Raji (cell line): ENCODE data around the gene APBB2.

Experiments used
- POLR2A ChIP-seq: IDR thresholded peaks from 2 replicates; pipeline ENCODE4 v1.6.1; 2011; ENCODE audit warnings: low read depth, low read length, control low read depth; ENCODE audit not compliant: insufficient read depth

APBB2 gene

GRCh38 chr4:41205854-41206460 lies 8.4 kb downstream of the APBB2 start:
- no peak for TF ChIP-seq POLR2A

GRCh38 chr4:41205130-41205529 lies 9.2 kb downstream of the APBB2 start:
- TF ChIP-seq POLR2A: no peak

- no peak for TF ChIP-seq POLR2A
These were observed 9.9 kb downstream of the APBB2 start for GRCh38 chr4:41204400-41204978.

GRCh38 chr4:41203841-41204240 lies 10.5 kb downstream of the APBB2 start:
- no peak for TF ChIP-seq POLR2A

GRCh38 chr4:41202820-41203568 lies 11.3 kb downstream of the APBB2 start:
- TF ChIP-seq POLR2A: no peak

GRCh38 chr4:41202356-41202755 lies 12.0 kb downstream of the APBB2 start:
- no peak for TF ChIP-seq POLR2A

- no peak for TF ChIP-seq POLR2A
These were observed 13.8 kb downstream of the APBB2 start for GRCh38 chr4:41200486-41201017.

- no peak for TF ChIP-seq POLR2A
These were observed 14.6 kb downstream of the APBB2 start for GRCh38 chr4:41199788-41200187.

GRCh38 chr4:41197996-41198395 lies 16.3 kb downstream of the APBB2 start:
- no peak for TF ChIP-seq POLR2A

GRCh38 chr4:41197495-41197894 lies 16.8 kb downstream of the APBB2 start:
- TF ChIP-seq POLR2A: no peak

- TF ChIP-seq POLR2A: no peak
These were observed 17.6 kb downstream of the APBB2 start for GRCh38 chr4:41196633-41197332.

GRCh38 chr4:41192136-41192535 lies 22.2 kb downstream of the APBB2 start:
- TF ChIP-seq POLR2A: no peak

GRCh38 chr4:41189666-41190065 lies 24.7 kb downstream of the APBB2 start:
- TF ChIP-seq POLR2A: no peak

- TF ChIP-seq POLR2A: no peak
These were observed 25.3 kb downstream of the APBB2 start for GRCh38 chr4:41189076-41189475.
